Left ventricle myocardium inferior (tissue), 1 donor: ENCODE data around the gene PLXNB2. TPM values are rescaled to one million over a fixed set of nuclear protein-coding genes. Genes with fewer than 3 reads are reported as not detected.

ENCODE experiments used
- DNase-seq: peaks from one replicate; pipeline ENCODE4 v3.0.0-alpha.2; 2020
- H3K27ac ChIP-seq: fragments of 200-600 bp; replicated peaks from 2 replicates; pipeline ENCODE4 v1.8.0; 2021
- H3K27me3 ChIP-seq: fragments of 200-600 bp; 2 replicates; pipeline ENCODE4 v1.8.0; 2021; ENCODE audit warnings: low read depth
- H3K36me3 ChIP-seq: fragments of 200-600 bp; 2 replicates; pipeline ENCODE4 v1.8.0; 2021
- H3K4me1 ChIP-seq: fragments of 200-600 bp; 2 replicates; pipeline ENCODE4 v1.8.0; 2021
- H3K4me3 ChIP-seq: fragments of 200-600 bp; 2 replicates; pipeline ENCODE4 v1.8.0; 2021; ENCODE audit warnings: mild to moderate bottlenecking, moderate library complexity
- H3K9me3 ChIP-seq: fragments of 200-600 bp; replicated peaks from 2 replicates; pipeline ENCODE4 v1.8.0; 2021
- intact Hi-C: fragments of 100-400 bp; cut with micrococcal nuclease; formaldehyde crosslinking; loops from one replicate; pipeline ENCODE4 v1.11.0; 2022
- total RNA-seq: library from RNA; stranded (reverse); fragmentation: NEBNext Ultra II Directional; extraction: Animal tissue kit (Norgen Biotek cat#: 25700); gene quantifications from one replicate; pipeline ENCODE4 v1.2.1, GENCODE V29; 2021
- TF ChIP-seq, protein P1 (sequence below): fragments of 200-600 bp; IDR thresholded peaks from 2 replicates; pipeline ENCODE4 v1.8.0; 2021; ENCODE audit warnings: antibody characterized with exemption, mild to moderate bottlenecking, borderline replicate concordance
- donor health status: DM: no; HTN: yes; CAD: no; lungs with severe emphysema.

Gene PLXNB2
- total RNA-seq, 1 donor from 2014 or later = 50.2 TPM

- H3K36me3 ChIP-seq = no peaks in the 10 kb centered on the region
- H3K4me3 ChIP-seq = peak overlapping the region; percentile 43
- no peaks in the 10 kb centered on the region for H3K9me3 ChIP-seq
- peak; percentile 92 for DNase-seq
- peaks cover 59% of the 10 kb centered on the region for H3K4me1 ChIP-seq
- TF ChIP-seq, protein P1, sequence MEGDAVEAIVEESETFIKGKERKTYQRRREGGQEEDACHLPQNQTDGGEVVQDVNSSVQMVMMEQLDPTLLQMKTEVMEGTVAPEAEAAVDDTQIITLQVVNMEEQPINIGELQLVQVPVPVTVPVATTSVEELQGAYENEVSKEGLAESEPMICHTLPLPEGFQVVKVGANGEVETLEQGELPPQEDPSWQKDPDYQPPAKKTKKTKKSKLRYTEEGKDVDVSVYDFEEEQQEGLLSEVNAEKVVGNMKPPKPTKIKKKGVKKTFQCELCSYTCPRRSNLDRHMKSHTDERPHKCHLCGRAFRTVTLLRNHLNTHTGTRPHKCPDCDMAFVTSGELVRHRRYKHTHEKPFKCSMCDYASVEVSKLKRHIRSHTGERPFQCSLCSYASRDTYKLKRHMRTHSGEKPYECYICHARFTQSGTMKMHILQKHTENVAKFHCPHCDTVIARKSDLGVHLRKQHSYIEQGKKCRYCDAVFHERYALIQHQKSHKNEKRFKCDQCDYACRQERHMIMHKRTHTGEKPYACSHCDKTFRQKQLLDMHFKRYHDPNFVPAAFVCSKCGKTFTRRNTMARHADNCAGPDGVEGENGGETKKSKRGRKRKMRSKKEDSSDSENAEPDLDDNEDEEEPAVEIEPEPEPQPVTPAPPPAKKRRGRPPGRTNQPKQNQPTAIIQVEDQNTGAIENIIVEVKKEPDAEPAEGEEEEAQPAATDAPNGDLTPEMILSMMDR = no peak
- intact Hi-C loops = no loop called here
- no peaks in the 10 kb centered on the region for H3K27me3 ChIP-seq
- H3K27ac ChIP-seq = peak overlapping the region; percentile 91
Measured at GRCh38 chr22:50308597-50308935, 1.1 kb upstream of the PLXNB2 start.

DNA sequence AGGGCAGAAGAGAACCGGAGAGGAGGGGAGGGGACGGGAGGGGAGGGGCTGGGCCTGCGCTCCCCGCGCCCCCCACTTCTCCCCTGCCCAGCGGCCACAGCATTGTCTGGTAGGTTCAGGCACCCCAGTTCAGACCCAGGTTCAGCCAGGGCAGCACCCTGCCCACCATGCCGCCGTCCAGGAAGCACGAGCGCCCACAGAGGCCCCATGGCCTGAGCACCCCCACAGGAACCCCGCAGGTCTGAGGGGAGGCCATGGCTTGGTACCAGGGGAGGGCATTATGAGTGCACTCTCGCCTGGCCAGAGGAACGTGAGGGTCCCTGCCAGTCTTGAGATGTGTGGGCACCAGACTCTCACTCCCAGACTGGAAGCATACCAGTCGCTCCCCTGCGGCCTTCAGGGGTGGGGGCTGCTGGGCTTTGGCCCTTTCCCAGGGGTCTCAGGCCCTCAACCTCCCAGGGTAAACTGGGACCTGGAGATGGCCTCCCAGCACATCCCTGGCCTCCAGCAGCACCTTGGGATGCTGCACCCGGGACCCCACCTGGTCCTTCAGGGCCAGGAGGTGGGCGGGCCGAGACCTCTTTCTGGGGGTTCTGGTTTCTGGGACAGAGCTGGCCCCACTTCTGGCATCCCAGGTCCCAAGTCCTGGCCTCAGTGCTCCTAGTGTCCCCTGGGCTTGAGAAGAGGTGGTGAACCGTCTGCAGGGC is 597 bp upstream of the PLXNB2 start:
- peaks cover 64% of the 10 kb centered on the region for H3K4me1 ChIP-seq
- H3K4me3 ChIP-seq = peak overlapping the region; percentile 43
- TF ChIP-seq, protein P1 = no peak
- no peak for DNase-seq
- intact Hi-C loops = no loop called here
- H3K9me3 ChIP-seq = no peaks in the 10 kb centered on the region
- H3K27ac ChIP-seq = peak overlapping the region; percentile 91
- H3K36me3 ChIP-seq = no peaks in the 10 kb centered on the region
- H3K27me3 ChIP-seq = no peaks in the 10 kb centered on the region

DNA sequence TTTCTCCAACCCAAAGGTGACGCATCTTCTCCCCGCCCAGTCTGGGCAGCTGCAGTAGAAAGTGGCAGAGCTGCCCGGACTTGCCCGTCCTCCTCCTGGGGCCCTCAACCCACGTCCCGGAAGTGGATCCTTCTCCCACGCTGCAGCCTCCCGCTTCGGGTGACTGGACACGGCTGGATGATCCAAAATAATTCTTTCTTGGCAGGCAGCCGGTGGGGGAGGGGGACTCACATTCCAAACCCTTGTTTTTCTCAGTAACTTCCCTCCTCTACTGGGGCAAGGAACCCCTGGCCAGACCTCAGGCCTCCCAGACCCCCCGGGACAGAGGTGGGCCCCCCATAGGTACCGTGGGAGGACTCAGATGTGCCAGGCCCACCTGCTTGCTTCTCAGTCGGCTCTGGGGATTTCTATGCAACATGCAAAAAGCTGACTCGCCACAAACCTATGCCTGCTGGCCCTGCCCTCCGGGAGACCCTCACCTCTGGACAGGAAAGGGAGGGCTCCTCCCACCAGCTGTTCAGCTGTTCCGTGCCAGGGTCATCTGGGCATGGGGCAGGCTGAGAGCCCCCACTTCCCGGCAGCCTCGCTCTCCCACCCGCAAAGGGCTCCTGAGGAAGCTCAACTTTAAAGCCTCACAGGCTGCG is 1.4 kb downstream of the PLXNB2 start:
- Histone ChIP-seq H3K9me3 (no peaks in the 10 kb centered on the region), H3K27ac (peak overlapping the region; percentile 95), H3K4me3 (peak overlapping the region; percentile 98), H3K27me3 (no peaks in the 10 kb centered on the region), H3K4me1 (peaks cover 84% of the 10 kb centered on the region), H3K36me3 (no peaks in the 10 kb centered on the region)
- TF ChIP-seq, protein P1 = no peak
- intact Hi-C loops = no loop called here
- peak; percentile 84 for DNase-seq

DNA sequence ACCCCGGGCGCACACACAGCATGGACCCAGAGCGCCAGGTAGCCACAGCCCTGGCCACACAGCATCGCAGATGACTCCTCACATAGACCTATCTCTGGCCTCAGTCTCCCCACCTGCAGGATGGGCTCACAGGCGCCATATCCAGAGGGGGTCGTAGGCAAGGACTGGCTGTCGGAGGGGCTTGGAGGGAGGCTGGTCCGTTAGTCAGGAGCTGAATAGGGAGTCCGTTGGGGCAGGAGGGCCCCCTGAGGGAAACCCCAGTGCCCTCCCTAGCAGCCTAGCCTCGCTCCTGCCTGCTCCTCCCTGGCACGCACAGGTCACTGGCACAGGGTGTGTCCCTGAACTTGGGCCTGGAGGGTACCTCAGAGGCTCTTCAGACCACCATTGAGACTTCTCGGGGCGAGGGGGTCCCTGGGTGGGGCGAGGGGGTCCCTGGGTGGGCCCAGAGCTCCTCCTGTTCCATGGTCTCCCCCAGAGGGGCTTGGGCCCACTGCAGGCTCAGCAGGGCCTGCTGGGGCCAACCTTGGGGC is 2.0 kb downstream of the PLXNB2 start:
- Histone ChIP-seq H3K36me3 (no peaks in the 10 kb centered on the region), H3K27ac (peak overlapping the region; percentile 95), H3K9me3 (no peaks in the 10 kb centered on the region), H3K4me3 (peak overlapping the region; percentile 98), H3K4me1 (peaks cover 90% of the 10 kb centered on the region), H3K27me3 (no peaks in the 10 kb centered on the region)
- intact Hi-C loops = no loop called here
- TF ChIP-seq, protein P1 = no peak
- no peak for DNase-seq

DNA sequence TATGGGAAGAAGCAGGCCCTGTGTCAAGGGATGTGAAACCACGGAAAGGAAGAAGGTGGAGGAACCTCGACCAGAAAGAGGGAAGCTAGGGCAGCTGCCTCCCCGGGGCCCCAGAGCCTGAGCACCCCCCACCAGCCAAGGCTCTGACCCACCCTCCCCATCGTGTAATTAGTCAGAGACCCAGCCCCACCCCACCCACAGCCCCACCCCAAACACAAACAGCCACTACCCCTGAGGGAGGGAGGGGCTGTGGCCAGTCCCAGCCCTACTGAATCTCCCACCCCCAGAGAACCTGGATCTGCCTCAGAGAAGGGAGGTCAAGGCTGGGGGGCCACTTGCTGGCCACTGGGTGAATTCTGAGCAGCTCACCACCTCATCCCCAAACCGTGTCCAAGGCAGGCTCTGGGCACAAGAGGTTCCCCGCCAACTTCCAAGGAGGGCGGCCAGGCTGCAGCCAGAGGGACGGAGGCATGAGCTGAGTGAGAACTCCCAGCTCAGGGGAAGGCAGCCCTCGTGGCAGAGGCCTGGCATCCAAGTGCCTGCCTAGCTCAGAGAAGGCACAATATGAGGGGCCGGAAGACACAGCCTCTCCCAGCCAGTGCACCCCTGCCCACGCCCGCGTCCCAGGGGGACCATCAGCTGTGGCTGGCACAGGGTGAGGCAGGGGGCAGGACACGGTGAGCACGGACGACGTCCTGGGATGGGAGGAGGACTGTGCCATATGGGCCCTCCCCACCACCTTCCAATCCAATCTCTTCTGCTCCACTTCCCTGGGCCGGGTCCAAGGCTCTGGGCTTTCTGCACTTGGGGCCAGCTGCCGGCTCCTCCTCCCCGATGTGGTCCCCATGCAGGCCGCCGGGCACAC is 2.7 kb downstream of the PLXNB2 start:
- Histone ChIP-seq H3K36me3 (no peaks in the 10 kb centered on the region), H3K27ac (peak overlapping the region; percentile 95), H3K9me3 (no peaks in the 10 kb centered on the region), H3K4me3 (peak overlapping the region; percentile 98), H3K4me1 (peaks cover 96% of the 10 kb centered on the region), H3K27me3 (no peaks in the 10 kb centered on the region)
- intact Hi-C loops = no loop called here
- TF ChIP-seq, protein P1 = no peak
- no peak for DNase-seq
